ENCODE data around the gene SMU1.

Gene SMU1

GRCh38 chr9:33076046-33077004, at the start of gene SMU1:
TSS of gene SMU1 (minus strand) at chr9:33076674. CDS start at chr9:33076608, 66 bp downstream.
- Histone ChIP-seq H3K27me3 (no peaks in the 10 kb centered on the region), H3K9me3 (no peaks in the 10 kb centered on the region), H3K4me1 (peaks cover 35% of the 10 kb centered on the region), H4K20me1 (peaks cover 50% of the 10 kb centered on the region), H3K36me3 (peaks cover 36% of the 10 kb centered on the region), H3K27ac (peak within 1 kb of the TSS; percentile 87), H3K9ac (peak within 1 kb of the TSS; percentile 93), H3K4me2 (peak within 1 kb of the TSS; percentile 97), H3K4me3 (peak within 1 kb of the TSS; percentile 84)
- TF ChIP-seq Cebpa-rat (IDR thresholded peaks at IDR 0.05) = no peak

DNA sequence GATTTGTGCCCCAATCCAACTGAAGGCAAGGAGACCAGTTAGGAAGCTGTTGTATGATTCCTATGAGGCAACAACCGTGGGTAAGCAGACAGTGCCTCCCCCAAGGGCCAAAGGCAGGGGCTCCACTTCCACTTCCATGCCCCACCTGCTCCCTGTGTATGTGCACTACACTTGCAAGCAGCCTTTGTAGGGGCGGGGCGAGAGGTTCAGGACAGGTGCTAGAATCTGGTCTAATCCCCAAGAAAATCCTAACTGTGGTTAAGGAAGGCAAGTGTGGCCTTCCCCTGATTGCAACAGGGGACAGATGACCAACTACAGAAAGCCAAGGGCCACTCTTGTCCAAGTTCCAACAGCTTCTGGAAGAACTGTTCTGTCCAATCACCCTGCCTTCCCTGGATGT, 49.0 kb upstream of the SMU1 start:
- H3K4me3 ChIP-seq = peak overlapping the region; percentile 44
- H3K9ac ChIP-seq = peak overlapping the region; percentile 64
- H3K9me3 ChIP-seq = no peaks in the 10 kb centered on the region
- H3K27me3 ChIP-seq = no peaks in the 10 kb centered on the region
- H3K4me2 ChIP-seq = peak overlapping the region; percentile 92
- peaks cover 88% of the 10 kb centered on the region for H3K4me1 ChIP-seq
- no peaks in the 10 kb centered on the region for H4K20me1 ChIP-seq
- TF ChIP-seq Cebpa-rat (IDR thresholded peaks at IDR 0.05) = no peak
- peaks cover 52% of the 10 kb centered on the region for H3K36me3 ChIP-seq
- H3K27ac ChIP-seq = peak overlapping the region; percentile 87

DNA sequence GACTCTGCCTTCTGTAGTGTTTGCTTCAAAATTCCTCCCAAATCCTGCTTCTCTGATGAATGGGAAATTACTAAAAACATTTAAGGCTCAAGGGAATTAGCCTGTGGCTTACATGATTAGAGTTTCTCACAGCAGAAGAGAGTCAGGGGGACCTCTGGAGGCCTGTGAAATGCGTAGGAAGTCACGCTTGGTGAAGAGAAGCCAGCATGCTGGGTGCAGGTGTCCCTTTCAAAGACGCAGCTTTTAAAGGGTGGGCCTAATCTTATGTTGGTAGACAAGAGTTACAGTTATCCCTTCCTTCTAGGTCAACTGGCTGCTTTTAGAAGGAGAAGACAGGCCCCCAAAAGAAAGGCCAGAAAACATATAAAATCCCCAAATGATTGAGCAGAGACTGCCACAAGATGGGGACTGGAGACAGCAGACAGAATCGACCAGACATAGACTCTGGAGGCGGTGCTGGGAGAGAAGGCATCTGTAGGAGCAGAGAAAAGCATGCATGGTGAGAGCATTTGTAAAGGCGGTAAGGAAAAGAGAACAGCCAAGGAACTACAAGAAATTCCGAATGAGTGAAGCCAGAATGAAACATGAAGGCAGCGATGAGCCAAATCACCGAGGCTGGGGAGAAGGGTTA, 48.4 kb upstream of the SMU1 start:
- TF ChIP-seq Cebpa-rat (IDR thresholded peaks at IDR 0.05) = no peak
- Histone ChIP-seq H3K4me1 (peaks cover 84% of the 10 kb centered on the region), H3K4me2 (peak overlapping the region; percentile 92), H3K27me3 (no peaks in the 10 kb centered on the region), H3K27ac (peak overlapping the region; percentile 87), H3K36me3 (peaks cover 52% of the 10 kb centered on the region), H4K20me1 (no peaks in the 10 kb centered on the region), H3K9ac (peak overlapping the region; percentile 64), H3K9me3 (no peaks in the 10 kb centered on the region), H3K4me3 (peak overlapping the region; percentile 44)

- peaks cover 84% of the 10 kb centered on the region for H3K4me1 ChIP-seq
- H3K27me3 ChIP-seq = no peaks in the 10 kb centered on the region
- H4K20me1 ChIP-seq = no peaks in the 10 kb centered on the region
- TF ChIP-seq Cebpa-rat (IDR thresholded peaks at IDR 0.05) = no peak
- peak overlapping the region; percentile 92 for H3K4me2 ChIP-seq
- peak overlapping the region; percentile 30; the same call in 1 of the 2 replicates for H3K9ac ChIP-seq
- H3K9me3 ChIP-seq = no peaks in the 10 kb centered on the region
- no peak overlapping the region for H3K4me3 ChIP-seq
- H3K27ac ChIP-seq = peak overlapping the region; percentile 87
- peaks cover 54% of the 10 kb centered on the region for H3K36me3 ChIP-seq
These were observed 47.6 kb upstream of the SMU1 start for GRCh38 chr9:33124046-33124445.

DNA sequence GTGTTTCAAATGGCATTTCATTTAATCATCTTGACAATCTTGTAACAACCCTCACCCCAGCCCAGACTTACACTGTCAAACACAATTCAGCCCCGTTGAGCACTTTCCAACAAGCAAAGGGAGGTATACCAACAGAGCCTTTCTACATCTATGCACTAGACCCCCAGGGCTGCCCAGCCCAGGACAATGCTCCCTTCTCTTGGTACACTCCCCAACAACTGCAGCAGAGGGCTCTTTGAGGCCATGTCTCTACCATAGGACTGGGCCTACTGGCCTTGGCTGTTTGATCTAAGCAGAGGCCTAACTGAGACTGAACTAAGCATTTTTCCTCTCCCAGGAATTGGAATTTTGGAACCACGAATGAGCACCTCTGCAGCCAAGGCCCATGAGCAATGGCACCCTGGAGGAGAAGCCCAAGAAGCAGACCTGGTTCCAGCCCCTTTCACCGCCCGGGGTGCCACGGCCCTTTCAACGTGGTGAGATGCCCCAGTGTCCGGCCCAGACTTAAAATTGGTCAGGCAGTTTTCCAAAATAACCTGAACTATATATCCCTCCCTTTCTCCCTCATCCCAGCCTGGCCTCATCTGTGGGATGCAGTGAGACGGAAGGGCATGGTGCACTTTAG, 47.0 kb upstream of the SMU1 start:
- peak overlapping the region; percentile 92 for H3K4me2 ChIP-seq
- H3K27ac ChIP-seq = peak overlapping the region; percentile 87
- peaks cover 84% of the 10 kb centered on the region for H3K4me1 ChIP-seq
- H4K20me1 ChIP-seq = no peaks in the 10 kb centered on the region
- peak overlapping the region; percentile 30; the same call in 1 of the 2 replicates for H3K9ac ChIP-seq
- H3K27me3 ChIP-seq = no peaks in the 10 kb centered on the region
- H3K9me3 ChIP-seq = no peaks in the 10 kb centered on the region
- no peak overlapping the region for H3K4me3 ChIP-seq
- TF ChIP-seq Cebpa-rat (IDR thresholded peaks at IDR 0.05) = no peak
- peaks cover 49% of the 10 kb centered on the region for H3K36me3 ChIP-seq

GRCh38 chr9:33120620-33121019, 44.1 kb upstream of the SMU1 start:
- Histone ChIP-seq H3K36me3 (peaks cover 36% of the 10 kb centered on the region), H3K27ac (no peak overlapping the region), H3K9ac (no peak overlapping the region), H3K4me1 (peaks cover 87% of the 10 kb centered on the region), H3K4me2 (peak overlapping the region; percentile 39), H3K27me3 (no peaks in the 10 kb centered on the region), H3K9me3 (no peaks in the 10 kb centered on the region), H3K4me3 (no peak overlapping the region), H4K20me1 (peaks cover 16% of the 10 kb centered on the region)
- TF ChIP-seq Cebpa-rat (IDR thresholded peaks at IDR 0.05) = no peak

DNA sequence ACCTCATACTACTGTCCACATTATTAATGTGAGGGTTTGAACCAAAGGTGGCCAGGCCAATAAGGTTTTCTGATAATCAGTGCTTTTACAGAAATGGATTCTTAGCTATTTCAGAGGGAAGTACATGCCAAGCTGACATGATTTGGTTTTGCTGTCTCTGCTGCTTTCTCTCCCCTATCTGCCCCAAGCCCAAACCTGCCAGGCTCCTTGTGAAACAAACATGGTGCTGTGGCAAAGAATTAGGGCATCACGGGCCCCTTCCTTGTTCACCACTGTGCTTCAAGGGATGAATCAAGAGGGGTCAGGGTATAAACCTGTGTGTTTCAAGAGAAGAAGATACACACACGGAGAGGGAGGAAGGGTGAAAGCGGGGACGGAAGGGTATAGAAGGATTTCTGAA, 41.3 kb upstream of the SMU1 start:
- no peak for TF ChIP-seq Cebpa-rat (IDR thresholded peaks at IDR 0.05)
- Histone ChIP-seq H3K4me3 (0 out of 2 replicates have a peak overlapping the region, but pooled peaks have one; percentile 2), H3K9me3 (no peaks in the 10 kb centered on the region), H4K20me1 (peaks cover 16% of the 10 kb centered on the region), H3K9ac (peak overlapping the region; percentile 72; the same call in 1 of the 2 replicates), H3K27me3 (no peaks in the 10 kb centered on the region), H3K36me3 (peaks cover 64% of the 10 kb centered on the region), H3K27ac (peak overlapping the region; percentile 77; the same call in 1 of the 2 replicates), H3K4me2 (peak overlapping the region; percentile 83), H3K4me1 (peaks cover 73% of the 10 kb centered on the region)

DNA sequence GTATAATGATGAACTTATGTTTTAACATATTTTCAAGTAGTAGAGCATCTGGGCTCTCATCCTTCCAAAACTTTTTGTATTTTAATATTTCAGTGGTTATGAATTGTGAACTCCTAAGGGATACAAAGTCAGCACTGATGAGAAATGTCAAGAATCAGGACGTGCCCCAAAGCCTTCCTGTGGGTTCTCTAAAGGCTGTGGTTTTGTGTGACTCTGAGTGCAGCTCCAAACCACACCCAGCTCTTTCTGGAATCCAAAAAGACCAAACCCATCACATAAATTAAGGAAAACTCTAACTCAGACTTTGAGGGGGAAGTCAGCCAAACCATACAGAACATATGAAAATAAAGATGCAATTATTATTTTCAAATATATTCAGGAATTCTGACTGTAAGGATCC, 40.8 kb upstream of the SMU1 start:
- Histone ChIP-seq H3K9me3 (no peaks in the 10 kb centered on the region), H3K27ac (peak overlapping the region; percentile 77), H3K4me2 (peak overlapping the region; percentile 83), H3K27me3 (no peaks in the 10 kb centered on the region), H3K4me1 (peaks cover 72% of the 10 kb centered on the region), H4K20me1 (peaks cover 16% of the 10 kb centered on the region), H3K4me3 (0 out of 2 replicates have a peak overlapping the region, but pooled peaks have one; percentile 2), H3K36me3 (peaks cover 64% of the 10 kb centered on the region), H3K9ac (peak overlapping the region; percentile 72)
- TF ChIP-seq Cebpa-rat (IDR thresholded peaks at IDR 0.05) = no peak

GRCh38 chr9:33116860-33117259, 40.4 kb upstream of the SMU1 start:
- H3K27ac ChIP-seq = peak overlapping the region; percentile 77
- H3K4me2 ChIP-seq = peak overlapping the region; percentile 83
- H4K20me1 ChIP-seq = peaks cover 16% of the 10 kb centered on the region
- no peaks in the 10 kb centered on the region for H3K27me3 ChIP-seq
- H3K9ac ChIP-seq = peak overlapping the region; percentile 72
- H3K9me3 ChIP-seq = no peaks in the 10 kb centered on the region
- 0 out of 2 replicates have a peak overlapping the region, but pooled peaks have one; percentile 2 for H3K4me3 ChIP-seq
- peaks cover 64% of the 10 kb centered on the region for H3K36me3 ChIP-seq
- H3K4me1 ChIP-seq = peaks cover 68% of the 10 kb centered on the region
- no peak for TF ChIP-seq Cebpa-rat (IDR thresholded peaks at IDR 0.05)
